Stimulated activated CD4-positive, alpha-beta T cell treated with anti-CD3 and anti-CD28 coated beads, TNF-alpha, amount 100 ng/mL, for 1 hour (primary cell): ENCODE data around the gene CFHR5.
"Not testable (repeated sequence)": the region's sequence is repeated elsewhere in the genome, so short reads cannot be mapped to it uniquely, and the experiment has no call there.

ENCODE experiments used
- DNase-seq, 3 donors: peaks; one replicate each; pipeline ENCODE4 v3.0.0-alpha.2; 2020; ENCODE audit warnings: low read depth in 3 of 3, low spot score in 1 of 3

The CFHR5 gene

GRCh38 chr1:197017558-197018146 is 40.3 kb downstream of the CFHR5 start:
- no peak for DNase-seq

GRCh38 chr1:197021716-197022115 is 44.4 kb downstream of the CFHR5 start:
- no peak for DNase-seq

GRCh38 chr1:197024460-197024859 is 47.1 kb downstream of the CFHR5 start:
- DNase-seq: no peak

- DNase-seq: no peak
These were observed 50.0 kb downstream of the CFHR5 start for GRCh38 chr1:197027359-197027758.

GRCh38 chr1:197029749-197030148 is 52.4 kb downstream of the CFHR5 start:
- no peak for DNase-seq

- not testable (repeated sequence) for DNase-seq
These were observed 57.4 kb downstream of the CFHR5 start for GRCh38 chr1:197034631-197035339.

- no peak for DNase-seq
These were observed 59.5 kb downstream of the CFHR5 start for GRCh38 chr1:197036861-197037260.

GRCh38 chr1:197041486-197042353 is 64.4 kb downstream of the CFHR5 start:
- DNase-seq: no peak

GRCh38 chr1:197042676-197043341 is 65.5 kb downstream of the CFHR5 start:
- no peak for DNase-seq

GRCh38 chr1:197049100-197049499 is 71.7 kb downstream of the CFHR5 start:
- no peak for DNase-seq
